ENCODE data around the gene M1AP.
A peak's percentile ranks its signal among the peaks of the same experiment; 100 is the strongest.

M1AP gene

GRCh38 chr2:74544634-74545033, 103.5 kb downstream of the M1AP start:
- no peak for DNase-seq

GRCh38 chr2:74542978-74543377, 105.2 kb downstream of the M1AP start:
- no peak for DNase-seq

- DNase-seq, result no peak
Observed at GRCh38 chr2:74540291-74540690, 107.8 kb downstream of the M1AP start.

GRCh38 chr2:74538881-74539339, 109.2 kb downstream of the M1AP start:
- no peak for DNase-seq

GRCh38 chr2:74537140-74537539, 111.0 kb downstream of the M1AP start:
- DNase-seq, result no peak

GRCh38 chr2:74536166-74536950, 111.8 kb downstream of the M1AP start:
- DNase-seq, result no peak

GRCh38 chr2:74535440-74535965, 112.6 kb downstream of the M1AP start:
- no peak for DNase-seq

GRCh38 chr2:74534411-74534810, 113.7 kb downstream of the M1AP start:
- DNase-seq, result no peak

GRCh38 chr2:74533464-74533863, 114.7 kb downstream of the M1AP start:
- no peak for DNase-seq

- DNase-seq, result peak in 2 of 5 experiments; percentile 11 to 76
Observed at GRCh38 chr2:74532222-74532621, 115.9 kb downstream of the M1AP start.

- no peak for DNase-seq
Observed at GRCh38 chr2:74531666-74532065, 116.5 kb downstream of the M1AP start.

- DNase-seq, result peak in 3 of 5 experiments; percentile 33 to 82 (median 71)
Observed at GRCh38 chr2:74530239-74531187, 117.6 kb downstream of the M1AP start.

GRCh38 chr2:74529357-74530238, 118.5 kb downstream of the M1AP start, which contains the start of the genes AUP1 and HTRA2:
Gene AUP1 (minus strand): TSS chr2:74529706. CDS start chr2:74529629, 77 bp downstream.
Gene HTRA2 (plus strand): TSS chr2:74529933. CDS start chr2:74530007, 74 bp downstream.
- peak; percentile 73 to 97 (median 83) for DNase-seq

GRCh38 chr2:74528600-74529356, 119.4 kb downstream of the M1AP start:
- peak in 2 of 5 experiments; percentile 22 to 55 for DNase-seq

GRCh38 chr2:74527741-74528140, 120.4 kb downstream of the M1AP start:
- no peak for DNase-seq

- no peak for DNase-seq
Observed at GRCh38 chr2:74526649-74527230, 121.4 kb downstream of the M1AP start.

- peak in 1 of 5 experiments; percentile 58 for DNase-seq
Observed at GRCh38 chr2:74525717-74526648, 122.1 kb downstream of the M1AP start, which contains the start of gene DQX1. Gene DQX1 (minus strand): TSS chr2:74526231. CDS start chr2:74525729, 502 bp downstream.

- DNase-seq, result no peak
Observed at GRCh38 chr2:74524955-74525716, 123.0 kb downstream of the M1AP start.

GRCh38 chr2:74524005-74524404, 124.1 kb downstream of the M1AP start:
- DNase-seq, result no peak

Measured in T-helper 2 cell (primary cell).